OCI-LY3 (cell line): ENCODE data around the gene CD24.

ENCODE experiments used
- EZH2phosphoT487 ChIP-seq: fragments of 200-600 bp; shearing (Covaris generic); IDR thresholded peaks from 2 replicates; pipeline ENCODE4 v1.6.1; 2018; ENCODE audit warnings: antibody characterized with exemption, mixed run types, low read depth
- TF ChIP-seq, protein P1 (sequence below): fragments of 200-600, 300-600 bp; sonication (generic); IDR thresholded peaks from 2 replicates; pipeline ENCODE4 v1.5.1; 2014; ENCODE audit warnings: antibody characterized with exemption, low read length, low read depth

DNA sequence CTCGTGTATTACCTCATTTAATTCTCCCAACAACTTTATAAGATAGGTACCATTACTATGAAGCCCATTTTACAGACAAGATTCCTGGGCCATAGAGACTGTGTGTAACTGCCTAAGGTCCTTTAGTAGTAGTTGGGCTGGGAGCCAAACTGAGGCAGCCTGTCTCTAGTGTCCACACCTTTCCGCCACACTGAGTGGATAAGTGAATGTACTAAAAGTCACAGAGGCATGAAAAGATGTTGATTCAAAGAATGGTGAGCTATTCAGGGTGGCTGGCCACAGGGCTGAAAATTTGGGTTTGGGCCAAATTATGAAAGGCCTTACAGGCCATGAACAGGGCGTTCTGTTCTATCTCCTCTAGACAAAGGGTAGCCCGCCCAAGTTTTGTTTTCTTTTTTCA, 11.0 kb downstream of the CD24 start:
- TF ChIP-seq, protein P1, sequence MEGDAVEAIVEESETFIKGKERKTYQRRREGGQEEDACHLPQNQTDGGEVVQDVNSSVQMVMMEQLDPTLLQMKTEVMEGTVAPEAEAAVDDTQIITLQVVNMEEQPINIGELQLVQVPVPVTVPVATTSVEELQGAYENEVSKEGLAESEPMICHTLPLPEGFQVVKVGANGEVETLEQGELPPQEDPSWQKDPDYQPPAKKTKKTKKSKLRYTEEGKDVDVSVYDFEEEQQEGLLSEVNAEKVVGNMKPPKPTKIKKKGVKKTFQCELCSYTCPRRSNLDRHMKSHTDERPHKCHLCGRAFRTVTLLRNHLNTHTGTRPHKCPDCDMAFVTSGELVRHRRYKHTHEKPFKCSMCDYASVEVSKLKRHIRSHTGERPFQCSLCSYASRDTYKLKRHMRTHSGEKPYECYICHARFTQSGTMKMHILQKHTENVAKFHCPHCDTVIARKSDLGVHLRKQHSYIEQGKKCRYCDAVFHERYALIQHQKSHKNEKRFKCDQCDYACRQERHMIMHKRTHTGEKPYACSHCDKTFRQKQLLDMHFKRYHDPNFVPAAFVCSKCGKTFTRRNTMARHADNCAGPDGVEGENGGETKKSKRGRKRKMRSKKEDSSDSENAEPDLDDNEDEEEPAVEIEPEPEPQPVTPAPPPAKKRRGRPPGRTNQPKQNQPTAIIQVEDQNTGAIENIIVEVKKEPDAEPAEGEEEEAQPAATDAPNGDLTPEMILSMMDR: no peak
- no peak for TF ChIP-seq EZH2phosphoT487
